Cerebellar cortex (tissue), 1 donor: ENCODE measurements around the gene KPNA1.

ENCODE experiments used
- DNase-seq: peaks from one replicate; pipeline ENCODE4 v3.0.0-alpha.2; 2015; ENCODE audit warnings: low spot score

Gene KPNA1

DNA sequence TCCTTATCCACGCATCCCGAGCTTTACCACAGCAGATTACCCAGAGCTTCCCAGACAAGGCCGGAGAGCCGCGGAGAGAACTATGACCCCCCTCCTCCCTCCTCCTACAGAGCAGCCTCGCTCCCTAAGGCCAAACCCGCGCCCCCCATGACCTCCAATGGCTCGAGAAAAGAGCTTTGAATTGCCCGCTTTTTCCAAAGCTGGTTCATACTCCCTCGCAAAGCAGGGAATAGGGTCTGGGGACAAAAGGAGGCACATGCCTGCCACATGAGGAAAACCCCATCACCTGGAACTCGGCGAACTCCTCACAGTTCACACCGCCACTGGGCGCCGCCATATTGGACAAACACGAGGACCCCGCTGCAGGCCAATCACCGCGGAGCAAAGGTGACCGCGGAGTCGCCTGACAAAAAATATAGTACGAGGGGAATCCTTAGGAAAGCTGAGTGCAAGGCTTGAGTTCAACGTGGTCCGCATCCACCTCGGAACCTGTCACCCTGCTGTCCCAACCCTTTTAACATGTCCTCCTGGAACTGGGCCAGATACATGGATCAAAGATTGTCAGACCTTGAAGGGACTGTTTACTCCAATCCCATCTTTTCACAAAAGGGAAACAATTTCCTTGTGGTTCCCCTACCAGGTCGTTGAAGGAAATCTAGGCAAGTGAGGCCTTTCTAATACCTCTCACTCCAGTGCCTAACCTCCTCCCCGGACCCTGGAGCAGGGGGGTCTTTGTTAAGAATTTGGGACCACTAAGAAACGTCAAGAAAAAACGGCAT, 131.7 kb downstream of the KPNA1 start, which contains the start of gene MIX23:
TSS of gene MIX23 (minus strand) at position 344 of the 779 bp plus-strand sequence. CDS start at position 337, 7 bp downstream.
- DNase-seq, result peak; percentile 94

DNA sequence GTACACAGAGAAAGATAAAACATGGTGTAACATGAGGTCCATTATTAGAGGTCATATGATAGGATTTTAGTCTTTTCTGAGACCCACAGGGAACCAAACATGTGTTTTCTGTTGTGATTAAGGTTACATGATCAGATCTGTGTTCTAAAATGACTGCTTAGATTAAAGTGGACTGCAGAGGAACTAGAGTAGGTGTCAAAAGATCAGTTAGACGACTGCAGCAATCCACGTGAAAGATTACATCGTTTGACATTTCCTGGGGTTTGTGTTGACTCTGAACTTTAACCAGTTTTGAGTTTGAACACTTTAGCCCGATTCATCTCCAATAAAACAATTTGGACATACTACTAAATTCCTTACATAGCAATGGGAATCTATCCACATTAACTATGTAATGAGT, 136.8 kb downstream of the KPNA1 start:
- no peak for DNase-seq

DNA sequence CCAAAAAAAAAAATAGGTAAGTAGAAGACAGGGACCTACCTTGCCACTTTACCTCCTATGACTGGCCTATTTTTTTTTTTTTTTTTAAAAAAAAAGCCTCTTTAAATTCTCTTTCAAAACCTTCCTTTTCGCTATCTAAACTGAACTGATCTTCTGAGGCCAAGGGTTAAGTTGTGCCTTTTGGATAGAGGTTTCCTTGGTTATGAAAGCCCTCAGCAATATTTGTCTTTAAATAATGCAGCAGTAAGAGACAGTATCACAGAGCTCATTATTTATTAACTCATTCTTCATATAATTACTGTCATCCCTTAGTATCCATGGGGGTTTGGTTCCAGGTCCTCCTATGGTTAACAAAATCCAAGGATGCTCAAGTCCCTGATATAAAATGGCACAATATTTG, 140.7 kb downstream of the KPNA1 start:
- no peak for DNase-seq
